B cell (primary cell): ENCODE measurements around the gene EME1.

Source experiments
- EZH2 ChIP-seq: IDR thresholded peaks from 2 replicates; pipeline ENCODE4 v1.6.1; 2012; ENCODE audit warnings: borderline replicate concordance, low read depth, mild to moderate bottlenecking, moderate library complexity, low read length; ENCODE audit not compliant: insufficient read depth, poor library complexity, severe bottlenecking
- TF ChIP-seq, protein P1 (sequence below): fragments of 200-600 bp; IDR thresholded peaks from one replicate; pipeline ENCODE4 v1.8.0; 2022; ENCODE audit warnings: antibody characterized with exemption, mild to moderate bottlenecking

DNA sequence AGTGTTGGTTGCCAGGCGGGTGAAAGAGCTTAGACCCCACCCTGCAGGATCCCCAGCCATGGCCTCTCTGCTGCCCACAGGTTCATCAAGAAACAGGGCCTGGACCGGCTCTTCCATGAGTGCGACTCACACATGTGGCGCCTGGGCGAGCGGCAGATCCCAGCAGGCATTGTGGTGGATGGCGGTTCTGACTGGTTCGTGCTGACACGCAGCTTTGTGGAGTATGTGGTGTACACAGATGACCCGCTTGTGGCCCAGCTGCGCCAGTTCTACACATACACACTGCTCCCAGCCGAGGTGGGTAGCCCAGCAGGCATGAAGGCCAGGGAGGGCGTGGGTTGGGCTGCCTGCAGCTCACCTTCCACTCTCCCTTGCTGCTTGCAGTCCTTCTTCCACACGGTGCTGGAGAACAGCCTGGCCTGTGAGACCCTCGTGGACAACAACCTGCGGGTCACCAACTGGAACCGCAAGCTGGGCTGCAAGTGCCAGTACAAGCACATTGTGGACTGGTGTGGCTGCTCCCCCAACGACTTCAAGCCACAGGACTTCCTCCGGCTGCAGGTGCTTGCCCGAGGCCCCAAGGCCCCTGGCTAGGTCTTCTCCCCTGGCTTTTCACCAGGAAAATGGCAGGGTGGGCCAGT, 17.2 kb upstream of the EME1 start:
- no peak for TF ChIP-seq EZH2
- TF ChIP-seq, protein P1, sequence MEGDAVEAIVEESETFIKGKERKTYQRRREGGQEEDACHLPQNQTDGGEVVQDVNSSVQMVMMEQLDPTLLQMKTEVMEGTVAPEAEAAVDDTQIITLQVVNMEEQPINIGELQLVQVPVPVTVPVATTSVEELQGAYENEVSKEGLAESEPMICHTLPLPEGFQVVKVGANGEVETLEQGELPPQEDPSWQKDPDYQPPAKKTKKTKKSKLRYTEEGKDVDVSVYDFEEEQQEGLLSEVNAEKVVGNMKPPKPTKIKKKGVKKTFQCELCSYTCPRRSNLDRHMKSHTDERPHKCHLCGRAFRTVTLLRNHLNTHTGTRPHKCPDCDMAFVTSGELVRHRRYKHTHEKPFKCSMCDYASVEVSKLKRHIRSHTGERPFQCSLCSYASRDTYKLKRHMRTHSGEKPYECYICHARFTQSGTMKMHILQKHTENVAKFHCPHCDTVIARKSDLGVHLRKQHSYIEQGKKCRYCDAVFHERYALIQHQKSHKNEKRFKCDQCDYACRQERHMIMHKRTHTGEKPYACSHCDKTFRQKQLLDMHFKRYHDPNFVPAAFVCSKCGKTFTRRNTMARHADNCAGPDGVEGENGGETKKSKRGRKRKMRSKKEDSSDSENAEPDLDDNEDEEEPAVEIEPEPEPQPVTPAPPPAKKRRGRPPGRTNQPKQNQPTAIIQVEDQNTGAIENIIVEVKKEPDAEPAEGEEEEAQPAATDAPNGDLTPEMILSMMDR: no peak
